Epithelial cell of umbilical artery (primary cell): ENCODE results near the gene CHIC2. TPM values are rescaled to one million over a fixed set of nuclear protein-coding genes. Genes with fewer than 3 reads are reported as not detected.

Source experiments
- total RNA-seq: library from RNA; depleted of rRNA; stranded (reverse); fragments of >200 nt; gene quantifications from 2 replicates; pipeline ENCODE4 v1.2.3, GENCODE V29; 2014

Gene CHIC2
- 84.5 and 90.3 TPM in 2 replicates for total RNA-seq

DNA sequence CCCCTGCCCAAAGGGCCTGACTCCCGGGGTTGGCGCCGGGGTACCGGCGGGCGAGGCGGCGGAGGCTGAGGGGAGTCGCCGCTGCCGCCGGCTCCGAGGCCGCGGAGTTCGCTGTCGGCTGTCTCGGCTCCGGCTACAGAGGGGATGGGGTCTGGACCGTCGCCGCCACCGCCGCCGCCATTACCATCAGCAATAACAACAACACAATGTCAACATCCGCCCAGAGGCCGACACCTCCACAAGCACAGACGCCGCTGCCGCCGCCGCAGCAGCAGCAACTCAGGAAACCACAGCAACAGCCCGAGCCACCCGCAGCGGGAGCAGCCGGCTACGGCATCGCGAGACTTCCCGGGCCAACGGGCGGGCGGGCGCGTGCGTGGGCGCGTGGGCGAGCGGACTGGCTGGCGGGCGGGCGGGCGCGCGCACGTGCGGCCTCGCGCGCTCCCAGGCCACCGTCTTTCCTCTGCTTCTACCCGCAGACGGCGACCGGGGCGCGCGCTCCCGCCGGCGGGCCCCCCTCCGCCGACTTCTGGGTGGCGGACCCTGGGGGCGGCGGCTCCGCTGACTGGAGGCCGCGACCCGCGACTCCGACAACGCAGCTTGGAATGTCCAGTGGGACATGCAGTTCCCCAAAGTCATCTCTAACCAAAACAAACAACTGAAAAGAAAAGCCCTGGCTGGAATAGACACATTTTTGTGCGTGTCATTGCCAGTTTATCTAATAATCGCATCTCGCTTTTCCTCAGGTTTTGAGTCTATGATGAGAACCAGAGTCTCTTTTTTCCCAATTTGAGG lies at the start of gene CHIC2:
TSS of gene CHIC2 (minus strand) at position 289 of the 795 bp plus-strand sequence. CDS start 305 bp downstream, outside the sequence.

DNA sequence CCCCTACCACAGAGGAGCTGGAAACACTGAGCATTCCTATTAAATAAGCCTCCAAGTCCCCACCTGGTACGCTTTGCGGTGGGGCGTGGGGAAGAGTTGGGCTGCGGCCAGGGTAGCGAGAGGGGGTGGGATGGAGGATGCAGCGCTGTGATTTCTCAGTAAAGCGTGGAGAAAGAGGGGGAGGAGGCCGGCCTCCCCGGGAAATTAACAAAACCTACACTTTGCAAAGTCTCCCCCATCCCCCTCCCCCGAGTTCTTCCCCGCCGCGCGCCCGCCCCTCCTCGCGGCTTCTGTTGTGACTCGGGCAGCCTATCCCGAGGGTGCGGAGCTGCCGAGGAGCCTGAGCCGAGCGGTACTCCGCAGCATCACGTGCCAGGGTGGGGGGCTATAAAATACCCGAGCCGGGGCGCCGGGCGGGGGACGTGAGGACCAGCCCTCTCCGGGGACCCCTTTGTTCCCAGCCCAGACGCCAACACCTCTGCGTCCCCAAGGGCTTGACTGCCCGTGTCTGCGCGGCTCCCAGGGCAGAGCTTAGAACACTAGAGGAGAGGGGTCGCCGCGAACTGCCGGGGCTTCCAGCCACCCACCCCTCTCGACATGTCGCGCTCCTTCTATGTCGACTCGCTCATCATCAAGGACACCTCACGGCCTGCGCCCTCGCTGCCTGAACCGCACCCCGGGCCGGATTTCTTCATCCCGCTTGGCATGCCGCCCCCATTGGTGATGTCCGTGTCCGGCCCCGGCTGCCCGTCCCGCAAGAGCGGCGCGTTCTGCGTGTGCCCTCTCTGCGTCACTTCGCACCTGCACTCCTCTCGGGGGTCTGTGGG lies 35.6 kb upstream of the CHIC2 start, which contains the start of gene GSX2:
TSS of gene GSX2 (plus strand) at position 416 of the 827 bp plus-strand sequence. CDS start at position 598, 182 bp downstream.

Other genes with a start within 250 kb of the CHIC2 start
- gene GSX2, start 35.6 kb upstream of the CHIC2 start, total RNA-seq = not detected in 2 replicates
- gene PDGFRA, start 164.7 kb upstream of the CHIC2 start, total RNA-seq = 1.6 and 5.6 TPM in 2 replicates